M059J (cell line): ENCODE results near the gene LDLRAD4. TPM values are rescaled to one million over a fixed set of nuclear protein-coding genes. Genes with fewer than 3 reads are reported as not detected.

ENCODE experiments used
- DNase-seq: peaks from one replicate; pipeline ENCODE4 v3.0.0-alpha.2; 2012; ENCODE audit warnings: low read depth
- total RNA-seq: library from RNA; depleted of rRNA; stranded (reverse); fragments of >200 nt; shearing (Covaris generic); gene quantifications from 2 replicates; pipeline ENCODE4 v1.2.3, GENCODE V29; 2014

Gene LDLRAD4
- total RNA-seq, 1 experiment from 2014 or later: 1.9 TPM

- peak; percentile 86 for DNase-seq
Observed at GRCh38 chr18:13425357-13426091, 207.0 kb downstream of the LDLRAD4 start.

GRCh38 chr18:13427354-13427753, 208.8 kb downstream of the LDLRAD4 start:
- no peak for DNase-seq

GRCh38 chr18:13428319-13428718, 209.8 kb downstream of the LDLRAD4 start:
- no peak for DNase-seq

GRCh38 chr18:13429016-13429415, 210.5 kb downstream of the LDLRAD4 start:
- DNase-seq: no peak

- DNase-seq: no peak
Observed at GRCh38 chr18:13429884-13430510, 211.4 kb downstream of the LDLRAD4 start.

- DNase-seq: no peak
Observed at GRCh38 chr18:13430663-13431062, 212.1 kb downstream of the LDLRAD4 start.

GRCh38 chr18:13431886-13432285, 213.3 kb downstream of the LDLRAD4 start:
- DNase-seq: no peak

GRCh38 chr18:13433125-13433524, 214.6 kb downstream of the LDLRAD4 start:
- no peak for DNase-seq

- peak; percentile 61 for DNase-seq
Observed at GRCh38 chr18:13433685-13434084, 215.1 kb downstream of the LDLRAD4 start.

- DNase-seq: no peak
Observed at GRCh38 chr18:13434854-13435253, 216.3 kb downstream of the LDLRAD4 start.

- peak; percentile 94 for DNase-seq
Observed at GRCh38 chr18:13435586-13436333, 217.2 kb downstream of the LDLRAD4 start.

GRCh38 chr18:13436576-13436975, 218.0 kb downstream of the LDLRAD4 start:
- DNase-seq: no peak

- peak; percentile 34 for DNase-seq
Observed at GRCh38 chr18:13437034-13437433, 218.5 kb downstream of the LDLRAD4 start.

GRCh38 chr18:13437796-13438506, 219.4 kb downstream of the LDLRAD4 start:
- no peak for DNase-seq

GRCh38 chr18:13438507-13439056, 220.0 kb downstream of the LDLRAD4 start:
- DNase-seq: no peak

GRCh38 chr18:13439461-13439860, 220.9 kb downstream of the LDLRAD4 start:
- DNase-seq: no peak

GRCh38 chr18:13440277-13441248, 222.0 kb downstream of the LDLRAD4 start:
- DNase-seq: no peak

- no peak for DNase-seq
Observed at GRCh38 chr18:13441736-13442135, 223.2 kb downstream of the LDLRAD4 start.

- no peak for DNase-seq
Observed at GRCh38 chr18:13442451-13442850, 223.9 kb downstream of the LDLRAD4 start.

- no peak for DNase-seq
Observed at GRCh38 chr18:13443552-13443951, 225.0 kb downstream of the LDLRAD4 start.
